ENCODE measurements around the gene TBL1XR1.
"Not testable (repeated sequence)": the region's sequence is repeated elsewhere in the genome, so short reads cannot be mapped to it uniquely, and the experiment has no call there.

Gene TBL1XR1

GRCh38 chr3:177208223-177208622 is 10.9 kb upstream of the TBL1XR1 start:
- no peak for DNase-seq

GRCh38 chr3:177206936-177207335 is 9.7 kb upstream of the TBL1XR1 start:
- DNase-seq, result no peak

- DNase-seq, result no peak
Observed at GRCh38 chr3:177203689-177204395, 6.6 kb upstream of the TBL1XR1 start.

- DNase-seq, result not testable (repeated sequence)
Observed at GRCh38 chr3:177203016-177203415, 5.7 kb upstream of the TBL1XR1 start.

- DNase-seq, result no peak
Observed at GRCh38 chr3:177201700-177202397, 4.6 kb upstream of the TBL1XR1 start.

GRCh38 chr3:177199206-177199760 is 2.0 kb upstream of the TBL1XR1 start:
- DNase-seq, result no peak

GRCh38 chr3:177197727-177198460 is 612 bp upstream of the TBL1XR1 start:
- DNase-seq, result no peak

GRCh38 chr3:177196456-177197040 is 734 bp downstream of the TBL1XR1 start:
- DNase-seq, result no peak

- DNase-seq, result no peak
Observed at GRCh38 chr3:177196008-177196455, 1.2 kb downstream of the TBL1XR1 start.

GRCh38 chr3:177195242-177195991 is 1.9 kb downstream of the TBL1XR1 start:
- no peak for DNase-seq

- DNase-seq, result no peak
Observed at GRCh38 chr3:177194299-177194698, 3.0 kb downstream of the TBL1XR1 start.

- DNase-seq, result no peak
Observed at GRCh38 chr3:177193688-177194268, 3.5 kb downstream of the TBL1XR1 start.

- not testable (repeated sequence) for DNase-seq
Observed at GRCh38 chr3:177193275-177193674, 4.0 kb downstream of the TBL1XR1 start.

- DNase-seq, result no peak
Observed at GRCh38 chr3:177190756-177191681, 6.3 kb downstream of the TBL1XR1 start.

- DNase-seq, result not testable (repeated sequence)
Observed at GRCh38 chr3:177190184-177190583, 7.1 kb downstream of the TBL1XR1 start.

GRCh38 chr3:177188325-177188724 is 9.0 kb downstream of the TBL1XR1 start:
- not testable (repeated sequence) for DNase-seq

GRCh38 chr3:177186306-177186705 is 11.0 kb downstream of the TBL1XR1 start:
- no peak for DNase-seq

GRCh38 chr3:177185035-177185574 is 12.2 kb downstream of the TBL1XR1 start:
- DNase-seq, result no peak

- not testable (repeated sequence) for DNase-seq
Observed at GRCh38 chr3:177184602-177185001, 12.7 kb downstream of the TBL1XR1 start.

- no peak for DNase-seq
Observed at GRCh38 chr3:177182352-177182751, 14.9 kb downstream of the TBL1XR1 start.
